DOHH2 (cell line): ENCODE data around the gene NUP37.

ENCODE experiments used
- CTCF ChIP-seq: fragments of 200-600 bp; sonication (generic); IDR thresholded peaks from one replicate; pipeline ENCODE4 v1.5.1; 2014; ENCODE audit warnings: antibody characterized with exemption, mild to moderate bottlenecking, low read depth, low read length; ENCODE audit not compliant: poor library complexity, severe bottlenecking
- EZH2phosphoT487 ChIP-seq: fragments of 200-600 bp; sonication (generic); IDR thresholded peaks from 2 replicates; pipeline ENCODE4 v1.6.1; 2017; ENCODE audit warnings: borderline replicate concordance, mild to moderate bottlenecking, antibody characterized with exemption, low read length, moderate library complexity, mixed read lengths

- TF ChIP-seq EZH2phosphoT487 (no peak), CTCF (no peak)
Observed at GRCh38 chr12:102053062-102053349, 66.9 kb downstream of the NUP37 start.
